Hepatocyte (in vitro differentiated cells): Measurements from ENCODE around the gene CX3CR1. TPM values are rescaled to one million over a fixed set of nuclear protein-coding genes. Genes with fewer than 3 reads are reported as not detected.

ENCODE experiments used
- DNase-seq: peaks from one replicate; pipeline ENCODE4 v3.0.0-alpha.2; 2016; ENCODE audit warnings: low spot score
- H2AFZ ChIP-seq: fragments of 200-600 bp; sonication (generic); 2 replicates; pipeline ENCODE4 v1.6.0; 2016; ENCODE audit warnings: antibody characterized with exemption, mild to moderate bottlenecking
- H3K27ac ChIP-seq: fragments of 200-600 bp; sonication (generic); 2 replicates; pipeline ENCODE4 v1.5.1; 2016; ENCODE audit warnings: mild to moderate bottlenecking
- H3K27me3 ChIP-seq: fragments of 200-600 bp; sonication (generic); 2 replicates; pipeline ENCODE4 v1.6.1; 2016
- H3K36me3 ChIP-seq: fragments of 200-600 bp; sonication (generic); replicated peaks from 2 replicates; pipeline ENCODE4 v1.5.1; 2016; ENCODE audit warnings: low read depth; ENCODE audit not compliant: insufficient read depth
- H3K4me1 ChIP-seq: fragments of 200-600 bp; sonication (generic); 2 replicates; pipeline ENCODE4 v1.5.1; 2016; ENCODE audit warnings: mild to moderate bottlenecking, moderate library complexity; ENCODE audit not compliant: insufficient read depth
- H3K4me2 ChIP-seq: fragments of 200-600 bp; sonication (generic); 2 replicates; pipeline ENCODE4 v1.6.0; 2016
- H3K4me3 ChIP-seq: fragments of 200-600 bp; sonication (generic); 2 replicates; pipeline ENCODE4 v1.5.1; 2016; ENCODE audit warnings: mild to moderate bottlenecking
- H3K79me2 ChIP-seq: fragments of 200-600 bp; sonication (generic); 2 replicates; pipeline ENCODE4 v1.6.0; 2017; ENCODE audit warnings: mild to moderate bottlenecking
- H3K9me2 ChIP-seq: fragments of 200-600 bp; sonication (generic); replicated peaks from 2 replicates; pipeline ENCODE4 v1.6.0; 2017; ENCODE audit warnings: mild to moderate bottlenecking; ENCODE audit not compliant: insufficient read depth
- H3K9me3 ChIP-seq: fragments of 200-600 bp; sonication (generic); 2 replicates; pipeline ENCODE4 v1.5.1; 2016; ENCODE audit warnings: low read depth, mild to moderate bottlenecking
- H4K20me1 ChIP-seq: fragments of 200-600 bp; sonication (generic); 2 replicates; pipeline ENCODE4 v1.6.0; 2016; ENCODE audit warnings: mild to moderate bottlenecking; ENCODE audit not compliant: insufficient read depth, poor library complexity, severe bottlenecking
- CTCF ChIP-seq: fragments of 200-600 bp; sonication (generic); IDR thresholded peaks from 2 replicates; pipeline ENCODE4 v1.5.1; 2016; ENCODE audit warnings: antibody characterized with exemption, mild to moderate bottlenecking; ENCODE audit not compliant: poor library complexity
- EZH2 ChIP-seq: fragments of 200-600 bp; sonication (generic); IDR thresholded peaks from 2 replicates; pipeline ENCODE4 v1.6.1; 2016; ENCODE audit warnings: antibody characterized with exemption, mild to moderate bottlenecking, borderline replicate concordance
- EZH2phosphoT487 ChIP-seq: fragments of 200-600 bp; sonication (generic); IDR thresholded peaks from one replicate; pipeline ENCODE4 v1.6.1; 2018; ENCODE audit warnings: antibody characterized with exemption, mild to moderate bottlenecking, low read depth, moderate library complexity; ENCODE audit not compliant: unreplicated experiment, severe bottlenecking
- WGBS: methylation state at CpG from one replicate; pipeline ENCODE4 v1.1.6; 2016; ENCODE audit warnings: low lambda C conversion rate; ENCODE audit errors: missing lambda C conversion rate; 5-methylcytosine and 5-hydroxymethylcytosine counted together
- polyA plus RNA-seq: library from polyadenylated mRNA; unstranded; fragments of >200 nt; fragmentation: Nextera tagmentation; extraction: Ambion mirVana; gene quantifications from 2 replicates; pipeline ENCODE4 v1.2.1, GENCODE V29; 2016
- total RNA-seq: library from RNA; depleted of rRNA; stranded (reverse); fragments of >200 nt; gene quantifications from 2 replicates; pipeline ENCODE4 v1.2.3, GENCODE V29; 2014

The CX3CR1 gene
- total and polyA plus RNA-seq, 2 experiments from 2014 or later: 0.70 TPM; not detected in 1

DNA sequence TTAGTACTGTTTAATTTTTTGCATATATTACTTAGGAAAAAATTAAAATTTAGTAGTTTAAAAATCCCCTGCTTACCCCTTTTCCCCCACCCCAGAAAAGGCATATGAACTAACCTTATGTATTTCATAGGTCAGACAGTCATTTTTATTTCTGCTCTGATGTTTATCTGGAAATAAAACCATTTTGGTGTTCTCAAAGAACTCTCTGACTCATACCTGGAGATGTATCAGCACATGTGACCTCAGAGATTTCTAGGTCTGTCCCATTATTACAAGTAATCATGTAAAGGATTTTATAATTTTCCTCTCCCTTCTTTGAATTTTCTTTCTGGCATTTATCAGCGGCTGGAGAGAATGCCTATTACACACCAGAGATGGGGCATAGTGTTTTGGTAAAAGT lies 35.6 kb upstream of the CX3CR1 start:
- WGBS: 100% methylated on average over 1 of the region's 1 CpG
- Histone ChIP-seq H3K9me2 (no peaks in the 10 kb centered on the region), H3K4me2 (no peak overlapping the region), H2AFZ (no peak overlapping the region), H4K20me1 (no peaks in the 10 kb centered on the region), H3K9me3 (no peaks in the 10 kb centered on the region), H3K79me2 (no peaks in the 10 kb centered on the region), H3K27me3 (no peaks in the 10 kb centered on the region), H3K36me3 (no peaks in the 10 kb centered on the region), H3K4me1 (no peaks in the 10 kb centered on the region), H3K27ac (no peak overlapping the region), H3K4me3 (no peak overlapping the region)
- TF ChIP-seq CTCF (no peak), EZH2 (no peak), EZH2phosphoT487 (no peak)
- no peak for DNase-seq

DNA sequence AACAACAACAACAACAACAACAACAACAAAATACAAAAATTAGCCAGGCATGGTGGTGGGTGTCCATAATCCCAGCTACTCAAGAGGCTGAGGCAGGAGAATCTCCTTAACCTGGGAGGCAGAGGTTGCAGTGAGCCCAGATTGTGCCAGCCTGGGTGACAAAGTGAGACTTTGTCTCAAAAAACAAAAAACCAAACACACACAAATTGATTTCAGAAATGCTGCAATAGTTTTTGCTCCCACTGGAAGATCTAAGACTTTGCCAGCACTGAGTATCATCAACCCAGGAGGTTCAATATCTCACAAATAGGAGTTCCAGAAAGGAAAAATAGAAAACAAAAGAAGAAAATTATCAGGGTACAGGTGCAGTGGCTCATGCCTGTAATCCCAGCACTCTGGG lies 33.5 kb upstream of the CX3CR1 start:
- no peak for DNase-seq
- TF ChIP-seq EZH2phosphoT487: no peak
- Histone ChIP-seq H2AFZ (no peak overlapping the region), H4K20me1 (no peaks in the 10 kb centered on the region), H3K79me2 (no peaks in the 10 kb centered on the region), H3K27me3 (no peaks in the 10 kb centered on the region), H3K4me3 (no peak overlapping the region), H3K9me3 (no peaks in the 10 kb centered on the region), H3K4me1 (no peaks in the 10 kb centered on the region), H3K9me2 (no peaks in the 10 kb centered on the region), H3K27ac (no peak overlapping the region), H3K4me2 (no peak overlapping the region), H3K36me3 (no peaks in the 10 kb centered on the region)

DNA sequence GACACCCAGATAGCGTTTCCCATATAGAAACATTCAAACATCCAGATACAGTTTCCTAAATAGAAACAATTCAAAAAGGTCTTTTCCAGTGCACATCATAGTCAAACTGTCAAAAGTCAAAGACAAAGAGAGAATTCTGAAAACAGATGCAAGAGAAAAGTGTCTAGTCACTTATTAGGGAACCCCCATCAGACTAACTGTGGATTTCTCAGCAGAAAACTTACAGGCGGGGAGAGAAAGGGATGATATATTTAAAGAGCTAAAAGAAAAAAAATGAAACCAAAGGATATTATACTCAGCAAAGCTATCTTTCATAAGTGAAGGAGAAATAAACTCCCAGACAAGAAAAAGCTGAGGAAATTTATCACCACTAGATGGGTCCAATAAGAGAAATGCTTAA lies 22.3 kb upstream of the CX3CR1 start:
- Histone ChIP-seq H4K20me1 (no peaks in the 10 kb centered on the region), H3K9me2 (no peaks in the 10 kb centered on the region), H3K27me3 (no peaks in the 10 kb centered on the region), H3K4me2 (no peak overlapping the region), H3K4me3 (no peak overlapping the region), H2AFZ (no peak overlapping the region), H3K79me2 (no peaks in the 10 kb centered on the region), H3K9me3 (peaks cover 5% of the 10 kb centered on the region), H3K27ac (no peak overlapping the region), H3K36me3 (no peaks in the 10 kb centered on the region), H3K4me1 (no peaks in the 10 kb centered on the region)
- DNase-seq: no peak
- TF ChIP-seq CTCF: no peak
- no peak for TF ChIP-seq EZH2phosphoT487
- TF ChIP-seq EZH2: no peak
- WGBS: 91% methylated on average over 2 of the region's 2 CpGs

DNA sequence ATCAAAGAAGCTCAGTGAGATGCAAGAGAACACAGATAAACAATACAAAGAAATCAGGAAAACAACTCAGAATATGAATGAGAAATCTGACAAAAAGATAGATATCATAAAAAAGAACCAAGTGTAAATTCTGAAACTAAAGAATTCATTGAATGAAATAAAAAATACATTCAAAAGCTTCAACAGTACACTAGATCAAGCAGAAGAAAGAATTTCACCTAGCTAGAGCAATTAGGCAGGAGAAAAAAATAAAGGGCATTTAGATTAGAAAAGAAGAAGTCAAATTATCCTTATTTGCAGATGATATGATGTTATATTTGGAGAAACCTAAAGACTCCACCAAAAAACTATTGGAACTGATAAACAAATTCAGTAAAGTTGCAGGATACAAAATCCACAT lies 19.4 kb upstream of the CX3CR1 start:
- Histone ChIP-seq H2AFZ (no peak overlapping the region), H3K27me3 (no peaks in the 10 kb centered on the region), H3K4me3 (no peak overlapping the region), H3K36me3 (no peaks in the 10 kb centered on the region), H3K9me3 (peaks cover 5% of the 10 kb centered on the region), H4K20me1 (no peaks in the 10 kb centered on the region), H3K79me2 (no peaks in the 10 kb centered on the region), H3K9me2 (no peaks in the 10 kb centered on the region), H3K27ac (no peak overlapping the region), H3K4me2 (no peak overlapping the region), H3K4me1 (no peaks in the 10 kb centered on the region)
- no peak for TF ChIP-seq EZH2phosphoT487
- TF ChIP-seq CTCF: no peak
- no peak for TF ChIP-seq EZH2
- DNase-seq: no peak
